Measurements from ENCODE around the gene FADS6.
A peak's percentile ranks its signal among the peaks of the same experiment; 100 is the strongest.

FADS6 gene

DNA sequence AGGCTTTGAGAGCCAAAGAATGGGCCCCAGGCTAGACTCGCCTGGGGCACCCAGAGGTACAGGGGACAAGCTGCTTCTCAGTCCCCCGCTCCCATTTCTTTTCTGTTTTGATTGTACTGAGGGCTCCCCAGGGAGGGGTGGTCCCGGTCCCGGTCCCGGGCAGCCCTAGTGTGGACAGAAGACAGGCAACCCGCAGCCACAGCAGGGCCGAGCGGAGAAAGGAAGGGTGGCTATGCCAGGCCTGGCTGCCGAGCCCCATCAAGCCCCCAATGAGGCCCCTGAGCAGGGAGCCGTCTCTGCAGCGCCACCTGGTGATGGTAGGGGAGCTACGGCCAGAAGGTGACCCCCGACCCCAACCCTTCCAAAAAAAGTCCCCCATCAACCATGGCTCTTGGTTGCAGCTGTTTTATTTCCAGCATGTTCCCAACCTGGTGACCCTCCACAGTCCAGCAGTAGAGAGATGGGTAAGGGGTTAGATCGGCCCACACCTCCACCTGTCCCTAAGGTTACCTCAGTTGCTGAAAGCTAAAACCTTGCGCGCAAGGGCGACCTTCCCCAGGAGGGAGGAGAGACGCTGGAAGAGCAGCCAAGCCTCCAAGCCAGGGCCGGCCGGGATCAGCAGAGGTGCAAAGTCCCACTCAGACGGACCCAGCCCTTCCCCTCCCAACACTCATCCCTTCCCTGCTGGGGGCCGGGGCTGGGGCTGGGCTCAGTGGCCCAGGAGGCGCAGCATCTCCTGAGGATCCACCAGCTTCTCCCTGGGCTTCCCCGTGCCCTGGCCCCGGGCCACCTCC lies 31.1 kb downstream of the FADS6 start:
- WGBS, 2 donors (ENCODE audit: extremely low coverage in 2 of 2, insufficient read length in 2 of 2, insufficient replicate concordance in 1 of 2): no CpG with 5 or more reads among the region's 25 CpGs
- H2AK5ac ChIP-seq (ENCODE audit: low read depth, low read length): peak overlapping the region; percentile 61
- peak overlapping the region; percentile 63 for H3K9ac ChIP-seq (ENCODE audit: low read depth, low read length, poor library complexity)
- peak overlapping the region; percentile 37 for H3K4me2 ChIP-seq (ENCODE audit: insufficient read depth, low read length, poor library complexity, severe bottlenecking)
- peak overlapping the region; percentile 49 for H2BK15ac ChIP-seq (ENCODE audit: low read length)
- H3K36me3 ChIP-seq (replicated peaks in 1 of 2; ENCODE audit: control insufficient read depth in 2 of 2, insufficient read depth in 2 of 2, low read length in 2 of 2): peaks cover 4 to 39% of the 10 kb centered on the region in 2 donors
- peak overlapping the region; percentile 55 for H3K23ac ChIP-seq (ENCODE audit: low read depth, low read length, poor library complexity)
- H3K14ac ChIP-seq (ENCODE audit: low read length): no peak overlapping the region
- no peak overlapping the region for H4K91ac ChIP-seq (ENCODE audit: low read depth, low read length, poor library complexity)
- H3K27me3 ChIP-seq (ENCODE audit: control insufficient read depth in 3 of 3, insufficient read depth in 3 of 3, low read depth in 1 of 3, low read length in 3 of 3): peaks cover 31 to 43% (median 43%) of the 10 kb centered on the region in 3 experiments
- H3K18ac ChIP-seq (ENCODE audit: low read length): peak overlapping the region; percentile 59
- no peak overlapping the region for H2BK12ac ChIP-seq (ENCODE audit: low read length)
- no peak overlapping the region for H2BK120ac ChIP-seq (ENCODE audit: low read depth, low read length)
- peak overlapping the region; percentile 50 for H2AFZ ChIP-seq (ENCODE audit: low read length)
- no peak overlapping the region for H2BK5ac ChIP-seq (ENCODE audit: low read length)
- peaks cover 2 to 3% of the 10 kb centered on the region in 2 donors for H3K4me1 ChIP-seq (ENCODE audit: control insufficient read depth in 2 of 2, insufficient read depth in 1 of 2, low read depth in 1 of 2, low read length in 2 of 2)
- DNase-seq (ENCODE audit: low spot score): peak; percentile 79
- H3K9me3 ChIP-seq (replicated peaks in 1 of 2; ENCODE audit: control insufficient read depth in 2 of 2, insufficient read depth in 1 of 2, low read depth in 1 of 2, low read length in 2 of 2): no peaks in the 10 kb centered on the region
- no peak overlapping the region for H3K4me3 ChIP-seq (ENCODE audit: low read length in 2 of 2)
- H3K79me1 ChIP-seq (ENCODE audit: low read depth, low read length): no peaks in the 10 kb centered on the region
- no peak overlapping the region for H3K4ac ChIP-seq (ENCODE audit: low read length)
- H4K8ac ChIP-seq (ENCODE audit: low read depth, low read length): no peak overlapping the region
- no peak overlapping the region for H3K27ac ChIP-seq (replicated peaks; ENCODE audit: low read length)

DNA sequence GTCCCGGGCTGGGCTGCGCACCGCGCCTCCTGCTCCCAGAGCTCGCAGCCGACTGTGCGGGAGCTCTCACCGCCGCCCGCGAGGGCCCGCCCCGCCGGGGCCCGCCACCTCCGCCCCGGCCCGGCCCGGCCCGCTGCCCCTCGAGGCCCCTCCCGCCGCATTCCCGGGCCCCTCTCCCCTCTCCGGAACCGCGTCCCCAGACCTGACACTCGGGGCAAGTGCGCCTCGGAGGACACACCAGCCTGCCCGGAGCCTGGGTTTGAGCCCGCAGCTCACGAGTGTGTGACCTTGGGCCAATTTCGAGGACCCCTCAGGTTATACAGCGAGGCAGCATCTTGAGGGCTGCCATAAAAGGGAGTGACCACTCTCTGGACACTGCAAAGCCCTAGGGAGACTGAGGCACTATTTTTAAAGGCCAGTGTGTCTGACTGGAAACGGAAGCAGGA lies 31.7 kb downstream of the FADS6 start:
- H3K18ac ChIP-seq (ENCODE audit: low read length): no peak overlapping the region
- H2BK5ac ChIP-seq (ENCODE audit: low read length): no peak overlapping the region
- no peak overlapping the region for H3K27ac ChIP-seq (replicated peaks; ENCODE audit: low read length)
- WGBS, 2 donors (ENCODE audit: extremely low coverage in 2 of 2, insufficient read length in 2 of 2, insufficient replicate concordance in 1 of 2): no CpG with 5 or more reads among the region's 36 CpGs
- H3K4ac ChIP-seq (ENCODE audit: low read length): no peak overlapping the region
- no peak overlapping the region for H2BK12ac ChIP-seq (ENCODE audit: low read length)
- H3K14ac ChIP-seq (ENCODE audit: low read length): no peak overlapping the region
- no peaks in the 10 kb centered on the region for H3K9me3 ChIP-seq (replicated peaks in 1 of 2; ENCODE audit: control insufficient read depth in 2 of 2, insufficient read depth in 1 of 2, low read depth in 1 of 2, low read length in 2 of 2)
- no peaks in the 10 kb centered on the region for H3K79me1 ChIP-seq (ENCODE audit: low read depth, low read length)
- H4K91ac ChIP-seq (ENCODE audit: low read depth, low read length, poor library complexity): no peak overlapping the region
- peaks cover 31 to 49% (median 49%) of the 10 kb centered on the region in 3 experiments for H3K27me3 ChIP-seq (ENCODE audit: control insufficient read depth in 3 of 3, insufficient read depth in 3 of 3, low read depth in 1 of 3, low read length in 3 of 3)
- no peak for DNase-seq (ENCODE audit: low spot score)
- peak overlapping the region; percentile 55 for H3K23ac ChIP-seq (ENCODE audit: low read depth, low read length, poor library complexity)
- no peak overlapping the region for H4K8ac ChIP-seq (ENCODE audit: low read depth, low read length)
- H3K4me1 ChIP-seq (ENCODE audit: control insufficient read depth in 2 of 2, insufficient read depth in 1 of 2, low read depth in 1 of 2, low read length in 2 of 2): peaks cover 2 to 3% of the 10 kb centered on the region in 2 donors
- H3K9ac ChIP-seq (ENCODE audit: low read depth, low read length, poor library complexity): no peak overlapping the region
- peak overlapping the region; percentile 25 for H2AK5ac ChIP-seq (ENCODE audit: low read depth, low read length)
- H3K36me3 ChIP-seq (replicated peaks in 1 of 2; ENCODE audit: control insufficient read depth in 2 of 2, insufficient read depth in 2 of 2, low read length in 2 of 2): peaks cover 4 to 36% of the 10 kb centered on the region in 2 donors
- H2AFZ ChIP-seq (ENCODE audit: low read length): peak overlapping the region; percentile 50
- no peak overlapping the region for H2BK120ac ChIP-seq (ENCODE audit: low read depth, low read length)
- H3K4me2 ChIP-seq (ENCODE audit: insufficient read depth, low read length, poor library complexity, severe bottlenecking): peak overlapping the region; percentile 39
- H2BK15ac ChIP-seq (ENCODE audit: low read length): no peak overlapping the region
- H3K4me3 ChIP-seq (ENCODE audit: low read length in 2 of 2): no peak overlapping the region

DNA sequence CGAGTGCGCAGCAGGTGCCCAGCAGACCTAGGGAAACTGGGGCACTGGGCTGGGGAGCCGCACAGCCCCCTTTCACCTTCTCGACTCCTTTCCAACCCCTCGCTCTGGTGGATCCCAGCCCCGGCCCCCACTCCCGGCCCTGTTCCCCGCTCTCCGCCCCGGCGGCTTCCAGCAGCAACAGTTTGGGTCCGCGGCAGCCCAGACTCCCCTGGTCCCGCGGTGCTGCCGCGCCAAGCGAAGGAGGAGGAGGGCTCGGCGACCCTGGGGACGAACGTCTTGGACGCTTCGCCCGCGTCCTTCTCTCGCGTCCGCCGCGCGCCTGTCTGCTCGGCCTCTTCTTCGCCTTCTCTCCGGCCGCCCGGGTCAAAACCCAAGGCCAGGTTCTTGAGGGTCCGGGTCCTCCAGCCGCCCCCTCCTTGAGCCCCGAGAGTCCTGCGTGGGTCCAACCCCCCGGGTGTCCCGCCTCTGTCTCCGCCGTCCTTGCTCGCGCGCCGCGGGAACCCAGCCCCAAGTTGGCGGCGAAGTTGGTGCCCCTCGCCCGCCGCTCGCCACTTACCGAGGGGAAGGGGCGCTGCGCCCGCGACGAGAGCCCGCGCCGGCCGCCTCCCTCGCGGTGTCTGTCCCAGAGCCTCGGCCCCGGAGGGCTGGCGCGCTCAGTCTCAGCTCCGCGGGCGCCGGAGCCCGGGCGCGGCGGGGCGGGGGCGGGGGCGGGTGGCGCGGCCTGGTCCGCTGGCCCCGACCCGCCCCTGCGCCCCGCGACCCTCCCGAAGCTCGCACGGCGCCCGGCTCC lies 32.4 kb downstream of the FADS6 start:
- Histone ChIP-seq H2AFZ (ENCODE audit: low read length) (peak overlapping the region; percentile 72), H2BK5ac (ENCODE audit: low read length) (no peak overlapping the region), H3K4me2 (ENCODE audit: insufficient read depth, low read length, poor library complexity, severe bottlenecking) (peak overlapping the region; percentile 71), H3K23ac (ENCODE audit: low read depth, low read length, poor library complexity) (peak overlapping the region; percentile 85), H3K4me1 (ENCODE audit: control insufficient read depth in 2 of 2, insufficient read depth in 1 of 2, low read depth in 1 of 2, low read length in 2 of 2) (peaks cover 2 to 3% of the 10 kb centered on the region in 2 donors), H3K36me3 (replicated peaks in 1 of 2; ENCODE audit: control insufficient read depth in 2 of 2, insufficient read depth in 2 of 2, low read length in 2 of 2) (peaks cover 2 to 30% of the 10 kb centered on the region in 2 donors), H4K91ac (ENCODE audit: low read depth, low read length, poor library complexity) (no peak overlapping the region), H3K9me3 (replicated peaks in 1 of 2; ENCODE audit: control insufficient read depth in 2 of 2, insufficient read depth in 1 of 2, low read depth in 1 of 2, low read length in 2 of 2) (no peaks in the 10 kb centered on the region), H3K27me3 (ENCODE audit: control insufficient read depth in 3 of 3, insufficient read depth in 3 of 3, low read depth in 1 of 3, low read length in 3 of 3) (peaks cover 31 to 53% (median 50%) of the 10 kb centered on the region in 3 experiments), H2BK15ac (ENCODE audit: low read length) (peak overlapping the region; percentile 33), H3K9ac (ENCODE audit: low read depth, low read length, poor library complexity) (peak overlapping the region; percentile 3), H2BK12ac (ENCODE audit: low read length) (peak overlapping the region; percentile 6), H3K27ac (replicated peaks; ENCODE audit: low read length) (no peak overlapping the region), H3K4ac (ENCODE audit: low read length) (no peak overlapping the region), H3K79me1 (ENCODE audit: low read depth, low read length) (no peaks in the 10 kb centered on the region), H2AK5ac (ENCODE audit: low read depth, low read length) (peak overlapping the region; percentile 70), H3K14ac (ENCODE audit: low read length) (peak overlapping the region; percentile 56), H4K8ac (ENCODE audit: low read depth, low read length) (no peak overlapping the region), H3K4me3 (ENCODE audit: low read length in 2 of 2) (peak overlapping the region in 1 of 2 donors; percentile 58), H2BK120ac (ENCODE audit: low read depth, low read length) (no peak overlapping the region), H3K18ac (ENCODE audit: low read length) (peak overlapping the region; percentile 83)
- no CpG with 5 or more reads among the region's 96 CpGs for WGBS, 2 donors (ENCODE audit: extremely low coverage in 2 of 2, insufficient read length in 2 of 2, insufficient replicate concordance in 1 of 2)
- DNase-seq (ENCODE audit: low spot score): no peak

Data from neuronal stem cell (in vitro differentiated cells).